AG10803 (cell line): ENCODE results near the gene ERN1.

Experiments
- DNase-seq: peaks from one replicate; pipeline ENCODE4 v3.0.0; 2010; ENCODE audit warnings: low read depth
- H3K4me3 ChIP-seq: 2 replicates; pipeline ENCODE4 v1.5.1; 2011; ENCODE audit warnings: mild to moderate bottlenecking, low read length, control low read depth
- TF ChIP-seq, protein P1 (sequence below): conservative IDR thresholded peaks from 2 replicates; pipeline ENCODE4 v1.5.1; 2011; ENCODE audit warnings: mild to moderate bottlenecking, low read length, control low read depth, inconsistent platforms

The ERN1 gene

GRCh38 chr17:64109400-64109799, 20.5 kb downstream of the ERN1 start:
- TF ChIP-seq, protein P1, sequence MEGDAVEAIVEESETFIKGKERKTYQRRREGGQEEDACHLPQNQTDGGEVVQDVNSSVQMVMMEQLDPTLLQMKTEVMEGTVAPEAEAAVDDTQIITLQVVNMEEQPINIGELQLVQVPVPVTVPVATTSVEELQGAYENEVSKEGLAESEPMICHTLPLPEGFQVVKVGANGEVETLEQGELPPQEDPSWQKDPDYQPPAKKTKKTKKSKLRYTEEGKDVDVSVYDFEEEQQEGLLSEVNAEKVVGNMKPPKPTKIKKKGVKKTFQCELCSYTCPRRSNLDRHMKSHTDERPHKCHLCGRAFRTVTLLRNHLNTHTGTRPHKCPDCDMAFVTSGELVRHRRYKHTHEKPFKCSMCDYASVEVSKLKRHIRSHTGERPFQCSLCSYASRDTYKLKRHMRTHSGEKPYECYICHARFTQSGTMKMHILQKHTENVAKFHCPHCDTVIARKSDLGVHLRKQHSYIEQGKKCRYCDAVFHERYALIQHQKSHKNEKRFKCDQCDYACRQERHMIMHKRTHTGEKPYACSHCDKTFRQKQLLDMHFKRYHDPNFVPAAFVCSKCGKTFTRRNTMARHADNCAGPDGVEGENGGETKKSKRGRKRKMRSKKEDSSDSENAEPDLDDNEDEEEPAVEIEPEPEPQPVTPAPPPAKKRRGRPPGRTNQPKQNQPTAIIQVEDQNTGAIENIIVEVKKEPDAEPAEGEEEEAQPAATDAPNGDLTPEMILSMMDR, result no peak
- no peak for DNase-seq
- no peak overlapping the region for H3K4me3 ChIP-seq

DNA sequence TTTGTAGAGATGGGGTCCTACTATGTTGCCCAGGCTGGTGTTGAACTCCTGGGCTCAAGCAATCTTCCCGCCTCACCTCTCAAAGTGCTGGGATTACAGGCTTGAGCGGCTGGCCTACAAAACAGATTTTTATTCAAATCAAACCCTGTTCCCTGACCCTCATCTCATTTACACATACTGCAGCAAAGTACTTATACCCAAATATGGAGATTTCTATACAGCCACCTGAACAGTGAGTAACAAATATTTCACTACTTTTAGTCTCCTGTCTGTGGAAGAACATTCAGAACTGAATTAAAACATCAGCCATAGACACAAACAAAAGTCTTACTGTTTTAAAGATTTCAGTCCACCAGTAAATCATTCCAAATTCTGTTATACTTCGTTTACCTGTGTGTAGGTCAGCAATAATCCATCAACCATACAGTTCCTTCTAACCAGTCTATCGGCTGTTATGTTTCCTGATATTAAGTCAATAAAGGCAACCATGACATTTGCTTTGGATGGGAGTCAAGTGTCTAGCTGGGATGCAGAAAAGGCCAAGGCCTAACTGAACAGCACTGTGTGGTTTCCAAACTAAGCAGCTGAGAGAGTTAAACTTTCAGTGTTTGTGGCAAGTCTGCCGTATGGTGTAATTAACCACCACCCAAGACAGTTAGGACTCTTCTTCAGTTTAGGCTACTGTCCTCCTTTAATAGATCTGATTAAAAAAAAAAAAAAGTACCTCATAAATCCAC, 22.3 kb downstream of the ERN1 start:
- TF ChIP-seq, protein P1, result no peak
- no peak overlapping the region for H3K4me3 ChIP-seq
- no peak for DNase-seq

GRCh38 chr17:64106918-64107317, 23.0 kb downstream of the ERN1 start:
- no peak for DNase-seq
- TF ChIP-seq, protein P1, result no peak
- H3K4me3 ChIP-seq, result no peak overlapping the region

GRCh38 chr17:64103391-64104364, 26.3 kb downstream of the ERN1 start:
- peak; percentile 58 for DNase-seq
- H3K4me3 ChIP-seq, result no peak overlapping the region
- TF ChIP-seq, protein P1, result no peak

DNA sequence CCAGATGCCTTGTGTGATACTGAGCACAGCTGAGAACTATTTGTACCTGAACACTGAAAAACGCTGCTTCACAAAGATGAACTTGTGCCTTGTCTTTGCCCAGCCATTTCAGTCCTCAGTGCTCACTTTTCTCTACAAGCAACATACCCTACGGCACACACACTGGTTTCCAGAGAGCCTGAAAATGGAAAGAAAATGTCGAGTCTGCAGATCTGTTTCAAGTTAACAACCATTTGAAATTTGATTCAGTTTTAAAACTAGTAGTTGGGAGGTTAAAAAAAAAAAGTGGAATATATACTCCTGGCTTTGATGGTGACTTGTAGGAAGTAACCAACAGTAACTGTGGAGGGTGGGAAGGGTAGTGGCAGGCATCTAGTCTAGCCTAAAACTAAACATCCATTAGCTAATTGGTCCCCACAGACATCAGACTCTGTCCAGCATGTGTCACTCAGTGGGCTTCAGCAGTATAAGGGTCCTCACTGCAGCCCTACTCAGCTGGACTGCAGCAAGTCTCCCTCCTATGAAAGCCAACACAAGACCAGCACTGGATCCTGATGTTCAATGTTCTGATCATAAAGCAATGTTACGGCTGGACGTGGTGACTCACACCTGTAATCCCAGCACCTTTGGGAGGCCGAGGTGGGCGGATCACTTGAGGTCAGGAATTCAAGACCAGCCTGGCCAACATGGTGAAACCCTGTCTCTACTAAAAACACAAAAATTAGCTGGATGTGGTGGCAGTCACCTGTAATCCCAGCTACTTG, 27.1 kb downstream of the ERN1 start:
- H3K4me3 ChIP-seq, result no peak overlapping the region
- no peak for DNase-seq
- TF ChIP-seq, protein P1, result no peak

DNA sequence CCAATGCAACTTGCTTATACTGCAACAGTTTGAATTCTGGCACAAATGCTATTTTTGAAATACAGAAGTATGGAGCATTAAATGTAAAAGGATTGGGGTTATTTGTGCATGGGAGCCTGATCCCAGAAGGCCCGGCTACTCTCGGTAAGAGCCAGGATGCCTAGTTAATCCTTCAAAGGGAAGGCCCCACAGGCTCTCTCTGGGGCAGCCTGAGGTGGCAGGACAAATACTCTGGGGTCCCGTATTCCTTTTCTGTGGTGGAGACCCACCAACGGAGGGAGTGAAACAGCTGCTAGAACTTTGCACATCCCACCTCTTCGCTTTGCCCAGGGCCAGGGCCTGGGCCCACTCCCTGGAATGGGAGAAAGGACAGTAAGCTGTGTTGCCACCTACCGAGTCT, 30.4 kb downstream of the ERN1 start:
- TF ChIP-seq, protein P1, result no peak
- H3K4me3 ChIP-seq, result no peak overlapping the region
- DNase-seq, result no peak
